Ovary (tissue), 9 donors: Measurements from ENCODE around the gene TPH2. TPM values are rescaled to one million over a fixed set of nuclear protein-coding genes. Genes with fewer than 3 reads are reported as not detected.

Experiments used
- DNase-seq, 5 donors: peaks; one replicate each; pipeline ENCODE4 v3.0.0-alpha.2; 2019 to 2020
- H3K27ac ChIP-seq, 2 donors: fragments of 200-600 bp; one replicate each; pipeline versions ENCODE4 v1.5.1 to v1.8.0; 2019 to 2022
- H3K27me3 ChIP-seq: fragments of 200-600 bp; one replicate; pipeline ENCODE4 v1.8.0; 2022
- H3K36me3 ChIP-seq: fragments of 200-600 bp; sonication (generic); one replicate; pipeline ENCODE4 v1.5.1; 2019
- H3K4me1 ChIP-seq: one replicate; pipeline ENCODE4 v1.8.1; 2013; ENCODE audit warnings: mild to moderate bottlenecking, moderate library complexity; ENCODE audit not compliant: insufficient read depth
- H3K4me3 ChIP-seq: fragments of 200-600 bp; sonication (generic); one replicate; pipeline ENCODE4 v1.5.1; 2017
- H3K9me3 ChIP-seq, 2 donors: fragments of 200-600 bp in 1 of 2; sonication (generic) in 1 of 2; one replicate each; pipeline versions ENCODE4 v1.5.1 to v1.8.1; 2013 to 2019; ENCODE audit warnings: mild to moderate bottlenecking in 1 of 2, moderate library complexity in 1 of 2
- EP300 ChIP-seq: sonication (generic); formaldehyde crosslinking; IDR thresholded peaks from one replicate; pipeline ENCODE4 v1.6.1; 2017; ENCODE audit warnings: antibody characterized with exemption
- POLR2A ChIP-seq: fragments of 450-650 bp; IDR thresholded peaks from one replicate; pipeline ENCODE4 v1.6.1; 2017; ENCODE audit warnings: antibody characterized with exemption, mild to moderate bottlenecking, moderate library complexity
- WGBS, 3 donors: extraction: QIAGEN DNeasy Blood & Tissue Kit in 1 of 3; methylation state at CpG; one replicate each; pipeline versions ENCODE4 v1.1.5 to v1.1.7; 2013 to 2017; 5-methylcytosine and 5-hydroxymethylcytosine counted together
- intact Hi-C, 4 donors: fragments of 100-400 bp; cut with DNase I; formaldehyde crosslinking; loops; one replicate each; pipeline versions ENCODE4 v1.11.0 to v1.15.1; 2022 to 2023
- polyA plus RNA-seq, 2 donors: library from polyadenylated mRNA; stranded (reverse); fragments of 200-250 nt in 1 of 2; fragments of 350-450 nt in 1 of 2; fragmentation: Illumina TruSeq in 1 of 2; extraction: RNeasy Lipid Tissue Mini Kit (QIAGEN cat#74804) in 1 of 2; gene quantifications; one replicate each; pipeline ENCODE4 v1.2.3, GENCODE V29; 2013 to 2014
- total RNA-seq, 7 donors: library from RNA; depleted of rRNA in 2 of 7; stranded (reverse); fragments of >200 nt in 2 of 7; fragmentation: NEBNext Ultra II Directional in 3 of 7; extraction: Animal tissue kit (Norgen Biotek cat#: 25700) in 3 of 7; gene quantifications; one replicate each; pipeline versions ENCODE4 v1.1.0 to v1.2.4, GENCODE V29; 2016 to 2023
- TF ChIP-seq, protein P1 (sequence below), 3 donors: fragments of 450-650 bp in 2 of 3; fragments of 200-600 bp in 1 of 3; IDR thresholded peaks; one replicate each; pipeline versions ENCODE4 v1.5.1 to v1.8.0; 2016 to 2022; ENCODE audit warnings: antibody characterized with exemption in 3 of 3, mild to moderate bottlenecking in 1 of 3
- donor health status: DM: no; HTN: no; CAD: no; lungs with moderate emphysema.
- donor health status: DM: no; HTN: no; CAD: no.
- donor health status: Bipolar disorder and iron deficiency.
- donor health status: DM: yes; HTN: yes; CAD: no.
- donor health status: DM: no; HTN: no; CAD: no.
- donor health status: DM: yes; HTN: yes; CAD: no.

Gene TPH2
- total and polyA plus RNA-seq, 9 donors: 0.23 TPM; not detected in 8

DNA sequence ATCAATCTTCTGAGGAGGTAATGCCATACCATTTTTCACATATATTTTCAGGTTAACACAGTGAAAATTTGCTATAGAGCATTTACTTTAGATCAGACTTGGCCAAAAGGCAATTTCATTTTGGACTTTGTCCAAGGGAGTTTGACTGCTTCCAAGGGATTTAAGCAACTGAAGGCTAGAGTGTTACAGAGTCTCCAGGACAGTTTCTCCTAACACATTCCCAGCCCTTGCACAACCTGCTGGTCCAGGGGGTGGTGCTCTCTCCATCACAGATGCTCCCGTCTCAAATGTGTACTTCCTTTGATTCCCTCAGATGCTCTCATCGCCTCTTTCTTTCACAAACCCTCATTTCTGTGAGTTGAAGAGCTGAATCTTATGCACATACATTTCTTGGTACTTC is 143.1 kb downstream of the TPH2 start:
- TF ChIP-seq EP300: no peak
- TF ChIP-seq, protein P1, sequence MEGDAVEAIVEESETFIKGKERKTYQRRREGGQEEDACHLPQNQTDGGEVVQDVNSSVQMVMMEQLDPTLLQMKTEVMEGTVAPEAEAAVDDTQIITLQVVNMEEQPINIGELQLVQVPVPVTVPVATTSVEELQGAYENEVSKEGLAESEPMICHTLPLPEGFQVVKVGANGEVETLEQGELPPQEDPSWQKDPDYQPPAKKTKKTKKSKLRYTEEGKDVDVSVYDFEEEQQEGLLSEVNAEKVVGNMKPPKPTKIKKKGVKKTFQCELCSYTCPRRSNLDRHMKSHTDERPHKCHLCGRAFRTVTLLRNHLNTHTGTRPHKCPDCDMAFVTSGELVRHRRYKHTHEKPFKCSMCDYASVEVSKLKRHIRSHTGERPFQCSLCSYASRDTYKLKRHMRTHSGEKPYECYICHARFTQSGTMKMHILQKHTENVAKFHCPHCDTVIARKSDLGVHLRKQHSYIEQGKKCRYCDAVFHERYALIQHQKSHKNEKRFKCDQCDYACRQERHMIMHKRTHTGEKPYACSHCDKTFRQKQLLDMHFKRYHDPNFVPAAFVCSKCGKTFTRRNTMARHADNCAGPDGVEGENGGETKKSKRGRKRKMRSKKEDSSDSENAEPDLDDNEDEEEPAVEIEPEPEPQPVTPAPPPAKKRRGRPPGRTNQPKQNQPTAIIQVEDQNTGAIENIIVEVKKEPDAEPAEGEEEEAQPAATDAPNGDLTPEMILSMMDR (IDR thresholded peaks at IDR 0.05): no peak
- no peak for TF ChIP-seq POLR2A
- 51 to 59% (median 53%) methylated on average over 2 of the region's 2 CpGs for WGBS, 3 donors
- peaks cover 7% of the 10 kb centered on the region for H3K4me1 ChIP-seq
- no peak overlapping the region for H3K4me3 ChIP-seq
- no peaks in the 10 kb centered on the region for H3K27me3 ChIP-seq
- H3K36me3 ChIP-seq: no peaks in the 10 kb centered on the region
- H3K9me3 ChIP-seq: no peaks in the 10 kb centered on the region
- intact Hi-C loops: no loop called here
- no peak for DNase-seq
- H3K27ac ChIP-seq: no peak overlapping the region

Other genes with a start within 250 kb of the TPH2 start
- 10 to 100 TPM in 5 of 7 donors, 1 to 10 TPM in 2; 8.8 to 77.0 (median 66.2) TPM for gene RAB21, start 184.0 kb upstream of the TPH2 start, total RNA-seq
- gene RAB21, start 184.0 kb upstream of the TPH2 start, polyA plus RNA-seq: 10 to 100 TPM; 20.4 to 64.3 TPM
- gene TBC1D15, start 99.1 kb upstream of the TPH2 start, total RNA-seq: 10 to 100 TPM; 37.8 to 49.3 (median 41.2) TPM
- 10 to 100 TPM; 30.4 to 34.5 TPM for gene TBC1D15, start 99.1 kb upstream of the TPH2 start, polyA plus RNA-seq